PFSK-1 (cell line): Measurements from ENCODE around the gene ASF1B.

ENCODE experiments used
- FOXP2 ChIP-seq: optimal IDR thresholded peaks from 2 replicates; pipeline ENCODE3; 2011; ENCODE audit warnings: borderline replicate concordance, control low read depth, inconsistent platforms; ENCODE audit not compliant: insufficient read depth; ENCODE audit errors: extremely low read length, extremely low read depth
- POLR2AphosphoS5 ChIP-seq: IDR thresholded peaks from 2 replicates; pipeline ENCODE4 v1.6.1; 2012; ENCODE audit warnings: low read depth, mild to moderate bottlenecking, control low read depth, low read length, moderate library complexity
- REST ChIP-seq, 2 experiments: IDR thresholded peaks; 2 replicates each; pipeline versions ENCODE4 v1.6.1 to v1.8.0; 2011 to 2012; ENCODE audit warnings: low read depth in 2 of 2, low read length in 2 of 2, control low read depth in 1 of 2, inconsistent platforms in 1 of 2, mild to moderate bottlenecking in 1 of 2, moderate library complexity in 1 of 2; ENCODE audit not compliant: insufficient read depth in 1 of 2
- SIN3A ChIP-seq: IDR thresholded peaks from 2 replicates; pipeline ENCODE4 v1.6.1; 2012; ENCODE audit warnings: mild to moderate bottlenecking, low read length, moderate library complexity, borderline replicate concordance; ENCODE audit not compliant: insufficient read depth
- TAF1 ChIP-seq: IDR thresholded peaks from 2 replicates; pipeline ENCODE4 v1.6.1; 2012; ENCODE audit warnings: low read length, control low read depth, borderline replicate concordance; ENCODE audit not compliant: insufficient read depth

- no peak for TF ChIP-seq POLR2AphosphoS5
- no peak for TF ChIP-seq REST (IDR thresholded peaks at IDR 0.05; ENCODE audit: insufficient read depth in 1 of 2, low read depth in 2 of 2, low read length in 2 of 2)
- TF ChIP-seq SIN3A: no peak
- no peak for TF ChIP-seq TAF1
- TF ChIP-seq FOXP2: no peak
Measured at GRCh38 chr19:14119644-14120496, 16.5 kb downstream of the ASF1B start.
